Measurements from ENCODE around the gene CRACR2B.

CRACR2B gene

DNA sequence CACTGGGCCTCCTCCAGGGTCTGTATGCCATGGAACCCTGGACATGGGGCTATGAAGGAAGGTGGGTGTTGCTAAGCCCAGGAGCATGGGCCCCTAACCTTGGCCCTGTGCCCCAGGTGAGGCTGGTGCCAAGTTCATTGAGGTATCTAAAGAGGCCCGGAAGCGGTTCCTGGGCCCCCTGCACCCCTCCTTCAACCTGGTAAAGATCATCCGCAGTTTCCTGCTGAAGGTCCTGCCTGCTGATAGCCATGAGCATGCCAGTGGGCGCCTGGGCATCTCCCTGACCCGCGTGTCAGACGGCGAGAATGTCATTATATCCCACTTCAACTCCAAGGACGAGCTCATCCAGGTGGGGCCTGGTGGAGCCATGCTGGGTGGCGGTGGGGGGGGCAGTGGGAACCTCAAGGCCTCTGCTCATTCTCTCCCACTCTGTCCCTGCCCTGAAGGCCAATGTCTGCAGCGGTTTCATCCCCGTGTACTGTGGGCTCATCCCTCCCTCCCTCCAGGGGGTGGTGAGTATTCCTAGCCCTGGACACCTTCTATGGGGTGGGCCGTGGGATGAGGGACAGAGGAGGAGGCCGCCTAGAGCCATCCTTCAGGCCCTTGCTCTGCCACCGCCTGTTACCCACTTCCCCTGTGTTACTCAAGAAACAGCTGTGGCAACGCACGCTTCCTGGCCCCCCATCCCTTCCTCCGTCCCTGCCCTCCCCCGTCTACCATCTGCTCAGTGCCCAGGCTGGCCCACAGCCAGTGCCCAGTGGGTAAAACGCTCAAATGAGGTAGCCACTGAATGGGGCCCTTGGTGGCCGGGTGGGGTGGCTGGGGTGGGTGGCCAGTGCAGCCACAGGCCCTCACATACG, 6.0 kb upstream of the CRACR2B start:
- DNase-seq (ENCODE audit: insufficient read length, low spot score) = no peak
- no peak for FAIRE-seq
- peak; percentile 18 for TF ChIP-seq POLR2A (IDR thresholded peaks at IDR 0.05; ENCODE audit: low read depth, low read length)

GRCh38 chr11:823441-824291, 4.1 kb upstream of the CRACR2B start:
- no peak for TF ChIP-seq POLR2A (IDR thresholded peaks at IDR 0.05; ENCODE audit: low read depth, low read length)
- DNase-seq (ENCODE audit: insufficient read length, low spot score) (no peak), FAIRE-seq (no peak)

DNA sequence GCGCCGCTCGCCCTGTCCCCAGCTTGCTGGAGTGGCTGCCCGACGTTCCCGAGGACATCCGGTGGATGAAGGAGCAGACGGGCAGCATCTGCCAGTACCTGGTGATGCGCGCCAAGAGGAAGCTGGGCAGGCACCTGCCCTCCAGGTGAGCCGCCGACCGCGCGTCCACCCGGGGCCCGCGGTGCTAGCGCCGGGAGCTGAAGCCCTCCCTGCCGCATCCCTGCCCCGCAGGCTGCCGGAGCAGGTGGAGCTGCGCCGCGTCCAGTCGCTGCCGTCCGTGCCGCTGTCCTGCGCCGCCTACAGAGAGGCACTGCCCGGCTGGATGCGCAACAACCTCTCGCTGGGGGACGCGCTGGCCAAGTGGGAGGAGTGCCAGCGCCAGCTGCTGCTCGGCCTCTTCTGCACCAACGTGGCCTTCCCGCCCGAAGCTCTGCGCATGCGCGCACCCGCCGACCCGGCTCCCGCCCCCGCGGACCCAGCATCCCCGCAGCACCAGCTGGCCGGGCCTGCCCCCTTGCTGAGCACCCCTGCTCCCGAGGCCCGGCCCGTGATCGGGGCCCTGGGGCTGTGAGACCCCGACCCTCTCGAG, 3.3 kb upstream of the CRACR2B start:
- no peak for FAIRE-seq
- DNase-seq (ENCODE audit: insufficient read length, low spot score) = no peak
- no peak for TF ChIP-seq POLR2A (IDR thresholded peaks at IDR 0.05; ENCODE audit: low read depth, low read length)

- DNase-seq (ENCODE audit: insufficient read length, low spot score) = no peak
- TF ChIP-seq POLR2A (IDR thresholded peaks at IDR 0.05; ENCODE audit: low read depth, low read length) = no peak
- no peak for FAIRE-seq
These were observed 2.8 kb upstream of the CRACR2B start for GRCh38 chr11:824942-825341.

GRCh38 chr11:825366-826226, 2.1 kb upstream of the CRACR2B start:
- no peak for TF ChIP-seq POLR2A (IDR thresholded peaks at IDR 0.05; ENCODE audit: low read depth, low read length)
- FAIRE-seq (no peak), DNase-seq (ENCODE audit: insufficient read length, low spot score) (no peak)

DNA sequence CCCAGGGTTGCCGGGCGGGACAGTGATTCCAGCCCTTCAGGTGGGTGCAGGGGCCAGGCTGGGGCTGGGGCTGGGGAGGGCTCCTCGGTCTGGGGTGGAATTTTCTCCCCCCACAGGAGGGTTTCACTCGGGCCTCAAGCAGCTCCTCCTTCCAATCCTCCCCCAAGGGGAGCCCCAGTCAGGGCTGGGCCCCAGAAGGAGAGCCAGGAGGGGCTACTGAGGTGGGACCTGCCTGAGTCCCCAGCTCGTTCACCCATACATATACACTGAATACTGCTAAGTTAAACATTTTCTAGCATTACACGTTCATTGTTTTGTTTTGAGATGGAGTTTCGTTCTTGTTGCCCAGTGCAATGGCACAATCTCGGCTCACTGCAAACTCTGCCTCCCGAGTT, 1.5 kb upstream of the CRACR2B start:
- DNase-seq (ENCODE audit: insufficient read length, low spot score) (no peak), FAIRE-seq (no peak)
- no peak for TF ChIP-seq POLR2A (IDR thresholded peaks at IDR 0.05; ENCODE audit: low read depth, low read length)

DNA sequence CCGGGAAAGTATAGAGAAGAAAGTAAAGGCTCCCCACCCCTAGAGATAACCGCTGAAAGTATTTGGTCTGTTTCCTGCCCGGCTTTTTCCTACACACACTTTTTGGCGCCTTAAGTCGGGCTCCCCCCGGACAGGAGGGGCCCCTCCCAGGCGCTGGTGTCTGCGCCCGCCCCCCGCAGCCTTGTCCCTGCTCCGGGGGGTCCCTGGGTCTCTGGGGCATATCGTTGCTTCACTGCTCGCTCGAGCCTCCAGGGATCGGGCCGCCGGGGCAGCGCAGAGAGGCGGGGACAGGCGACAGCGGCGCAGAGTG, 928 bp upstream of the CRACR2B start:
- DNase-seq (ENCODE audit: insufficient read length, low spot score) (no peak), FAIRE-seq (no peak)
- no peak for TF ChIP-seq POLR2A (IDR thresholded peaks at IDR 0.05; ENCODE audit: low read depth, low read length)

DNA sequence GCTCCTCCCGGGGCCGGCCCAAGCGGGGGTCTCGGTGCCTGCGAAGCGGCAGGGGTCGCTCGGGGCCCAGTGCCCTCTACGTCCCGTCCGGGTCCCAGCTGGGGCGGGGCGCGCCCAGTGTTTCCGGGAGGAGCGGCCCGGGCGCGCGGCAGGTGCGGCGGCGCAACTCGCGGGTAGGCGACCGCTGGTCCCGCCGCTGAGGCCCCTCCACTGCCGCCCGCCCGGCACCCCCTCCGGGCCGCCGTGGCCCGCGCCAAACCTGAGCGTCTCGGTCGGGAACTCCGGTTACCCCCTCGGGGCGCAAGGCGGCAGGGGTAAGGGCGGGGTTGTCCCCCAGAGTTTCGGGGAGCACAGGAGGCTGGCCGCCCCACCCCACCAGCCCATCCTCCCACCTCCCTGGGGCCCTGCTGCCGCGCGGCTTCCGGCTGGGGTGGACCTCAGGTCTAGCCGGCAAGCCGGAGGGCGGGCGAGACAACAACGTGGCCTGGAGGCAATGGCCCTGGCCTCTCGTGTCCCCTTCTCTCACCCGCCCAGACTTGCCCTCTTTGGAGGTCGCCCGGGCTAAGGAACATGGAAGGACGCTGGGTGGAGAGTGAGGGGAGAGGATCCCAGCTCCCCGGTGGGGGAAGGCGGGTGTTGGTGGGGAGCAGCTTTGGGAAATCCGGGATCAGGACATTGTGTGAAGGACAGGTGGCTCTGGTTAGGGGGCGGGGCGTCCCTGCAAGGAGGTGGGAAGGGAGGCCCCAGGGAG, 398 bp upstream of the CRACR2B start:
- FAIRE-seq = no peak
- no peak for DNase-seq (ENCODE audit: insufficient read length, low spot score)
- no peak for TF ChIP-seq POLR2A (IDR thresholded peaks at IDR 0.05; ENCODE audit: low read depth, low read length)

DNA sequence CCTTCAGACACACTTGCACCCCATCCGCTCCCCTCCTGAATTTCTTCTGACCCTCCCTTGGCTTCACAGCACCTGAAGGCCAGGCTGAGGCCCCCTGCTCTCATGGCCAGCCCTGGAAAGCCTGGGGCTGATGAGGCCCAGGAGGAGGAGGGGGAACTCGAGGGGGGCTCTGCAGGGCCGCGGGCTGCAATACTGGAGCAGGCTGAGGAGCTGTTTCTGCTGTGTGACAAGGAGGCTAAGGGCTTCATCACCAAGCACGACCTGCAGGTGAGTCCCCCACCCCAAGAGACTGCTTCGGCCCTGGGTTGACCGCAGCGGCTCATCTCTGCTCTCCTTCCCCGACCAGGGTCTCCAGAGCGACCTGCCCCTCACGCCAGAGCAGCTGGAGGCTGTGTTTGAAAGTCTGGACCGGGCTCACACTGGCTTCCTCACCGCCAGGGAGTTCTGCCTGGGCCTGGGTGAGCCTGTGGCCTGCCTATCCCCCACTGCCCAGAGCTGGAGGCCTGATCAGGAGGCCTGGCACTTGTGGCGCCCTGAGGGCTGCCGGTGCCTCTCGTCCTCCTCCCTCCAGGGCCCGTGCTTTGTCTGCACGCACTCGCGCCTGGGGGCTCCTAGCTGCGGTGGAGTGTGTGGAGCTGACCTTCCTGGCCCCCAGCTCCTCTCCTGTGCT, 922 bp downstream of the CRACR2B start:
- TF ChIP-seq POLR2A (IDR thresholded peaks at IDR 0.05; ENCODE audit: low read depth, low read length) = no peak
- DNase-seq (ENCODE audit: insufficient read length, low spot score) = no peak
- FAIRE-seq = no peak

- no peak for TF ChIP-seq POLR2A (IDR thresholded peaks at IDR 0.05; ENCODE audit: low read depth, low read length)
- DNase-seq (ENCODE audit: insufficient read length, low spot score) (no peak), FAIRE-seq (no peak)
These were observed 1.6 kb downstream of the CRACR2B start for GRCh38 chr11:829176-829846.

- no peak for DNase-seq (ENCODE audit: insufficient read length, low spot score)
- FAIRE-seq = no peak
- no peak for TF ChIP-seq POLR2A (IDR thresholded peaks at IDR 0.05; ENCODE audit: low read depth, low read length)
These were observed 2.2 kb downstream of the CRACR2B start for GRCh38 chr11:829847-830294.

All from H54 (cell line).